ENCODE results near the gene BOK. TPM values are rescaled to one million over a fixed set of nuclear protein-coding genes. Genes with fewer than 3 reads are reported as not detected.

Gene BOK
- total and polyA plus RNA-seq, 2 of the 13 experiments (the other 11 are each of a cell fraction or from before 2014, with no cell fraction given): 35.5 to 39.2 TPM

DNA sequence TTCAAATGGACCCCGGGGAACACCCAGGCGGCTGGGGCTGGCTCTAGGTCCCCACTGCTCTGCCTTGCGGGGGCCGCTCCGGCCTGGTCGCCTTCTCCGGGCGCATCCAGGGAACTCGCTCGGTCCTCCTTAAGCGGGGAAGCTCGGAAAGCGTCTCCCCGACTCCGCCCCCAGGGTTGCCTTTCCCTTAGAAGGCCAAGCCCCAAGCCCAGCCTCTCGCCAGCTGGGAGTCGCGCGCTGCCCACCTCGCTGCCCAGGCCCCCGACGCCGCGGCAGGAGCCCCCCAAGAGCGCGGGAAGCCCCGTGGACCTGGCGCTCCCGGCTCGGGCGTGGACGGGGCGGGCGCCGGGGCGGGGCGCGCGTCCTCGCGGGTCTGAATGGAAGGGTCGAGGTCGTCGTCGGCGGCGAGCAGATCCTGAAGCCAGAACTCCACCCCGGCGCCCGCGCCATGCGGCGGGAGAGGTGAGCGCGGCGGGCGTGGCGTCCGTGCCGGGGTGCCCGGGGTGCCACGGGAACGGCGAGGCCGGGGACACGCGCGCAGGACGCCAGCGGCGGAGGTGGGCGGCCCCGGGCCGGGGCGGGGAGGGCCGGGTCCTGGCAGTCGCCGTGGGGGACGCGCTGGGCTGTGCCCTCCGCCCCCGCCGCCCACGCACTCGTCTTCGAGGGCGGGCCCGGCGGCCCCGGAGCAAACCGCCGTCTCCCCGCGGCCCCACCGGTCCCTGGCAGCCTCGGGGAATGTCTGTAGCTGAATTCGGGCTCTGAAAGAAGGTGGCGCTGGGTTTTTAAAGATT lies at the start of gene BOK (continued):
- TF ChIP-seq, protein P1, sequence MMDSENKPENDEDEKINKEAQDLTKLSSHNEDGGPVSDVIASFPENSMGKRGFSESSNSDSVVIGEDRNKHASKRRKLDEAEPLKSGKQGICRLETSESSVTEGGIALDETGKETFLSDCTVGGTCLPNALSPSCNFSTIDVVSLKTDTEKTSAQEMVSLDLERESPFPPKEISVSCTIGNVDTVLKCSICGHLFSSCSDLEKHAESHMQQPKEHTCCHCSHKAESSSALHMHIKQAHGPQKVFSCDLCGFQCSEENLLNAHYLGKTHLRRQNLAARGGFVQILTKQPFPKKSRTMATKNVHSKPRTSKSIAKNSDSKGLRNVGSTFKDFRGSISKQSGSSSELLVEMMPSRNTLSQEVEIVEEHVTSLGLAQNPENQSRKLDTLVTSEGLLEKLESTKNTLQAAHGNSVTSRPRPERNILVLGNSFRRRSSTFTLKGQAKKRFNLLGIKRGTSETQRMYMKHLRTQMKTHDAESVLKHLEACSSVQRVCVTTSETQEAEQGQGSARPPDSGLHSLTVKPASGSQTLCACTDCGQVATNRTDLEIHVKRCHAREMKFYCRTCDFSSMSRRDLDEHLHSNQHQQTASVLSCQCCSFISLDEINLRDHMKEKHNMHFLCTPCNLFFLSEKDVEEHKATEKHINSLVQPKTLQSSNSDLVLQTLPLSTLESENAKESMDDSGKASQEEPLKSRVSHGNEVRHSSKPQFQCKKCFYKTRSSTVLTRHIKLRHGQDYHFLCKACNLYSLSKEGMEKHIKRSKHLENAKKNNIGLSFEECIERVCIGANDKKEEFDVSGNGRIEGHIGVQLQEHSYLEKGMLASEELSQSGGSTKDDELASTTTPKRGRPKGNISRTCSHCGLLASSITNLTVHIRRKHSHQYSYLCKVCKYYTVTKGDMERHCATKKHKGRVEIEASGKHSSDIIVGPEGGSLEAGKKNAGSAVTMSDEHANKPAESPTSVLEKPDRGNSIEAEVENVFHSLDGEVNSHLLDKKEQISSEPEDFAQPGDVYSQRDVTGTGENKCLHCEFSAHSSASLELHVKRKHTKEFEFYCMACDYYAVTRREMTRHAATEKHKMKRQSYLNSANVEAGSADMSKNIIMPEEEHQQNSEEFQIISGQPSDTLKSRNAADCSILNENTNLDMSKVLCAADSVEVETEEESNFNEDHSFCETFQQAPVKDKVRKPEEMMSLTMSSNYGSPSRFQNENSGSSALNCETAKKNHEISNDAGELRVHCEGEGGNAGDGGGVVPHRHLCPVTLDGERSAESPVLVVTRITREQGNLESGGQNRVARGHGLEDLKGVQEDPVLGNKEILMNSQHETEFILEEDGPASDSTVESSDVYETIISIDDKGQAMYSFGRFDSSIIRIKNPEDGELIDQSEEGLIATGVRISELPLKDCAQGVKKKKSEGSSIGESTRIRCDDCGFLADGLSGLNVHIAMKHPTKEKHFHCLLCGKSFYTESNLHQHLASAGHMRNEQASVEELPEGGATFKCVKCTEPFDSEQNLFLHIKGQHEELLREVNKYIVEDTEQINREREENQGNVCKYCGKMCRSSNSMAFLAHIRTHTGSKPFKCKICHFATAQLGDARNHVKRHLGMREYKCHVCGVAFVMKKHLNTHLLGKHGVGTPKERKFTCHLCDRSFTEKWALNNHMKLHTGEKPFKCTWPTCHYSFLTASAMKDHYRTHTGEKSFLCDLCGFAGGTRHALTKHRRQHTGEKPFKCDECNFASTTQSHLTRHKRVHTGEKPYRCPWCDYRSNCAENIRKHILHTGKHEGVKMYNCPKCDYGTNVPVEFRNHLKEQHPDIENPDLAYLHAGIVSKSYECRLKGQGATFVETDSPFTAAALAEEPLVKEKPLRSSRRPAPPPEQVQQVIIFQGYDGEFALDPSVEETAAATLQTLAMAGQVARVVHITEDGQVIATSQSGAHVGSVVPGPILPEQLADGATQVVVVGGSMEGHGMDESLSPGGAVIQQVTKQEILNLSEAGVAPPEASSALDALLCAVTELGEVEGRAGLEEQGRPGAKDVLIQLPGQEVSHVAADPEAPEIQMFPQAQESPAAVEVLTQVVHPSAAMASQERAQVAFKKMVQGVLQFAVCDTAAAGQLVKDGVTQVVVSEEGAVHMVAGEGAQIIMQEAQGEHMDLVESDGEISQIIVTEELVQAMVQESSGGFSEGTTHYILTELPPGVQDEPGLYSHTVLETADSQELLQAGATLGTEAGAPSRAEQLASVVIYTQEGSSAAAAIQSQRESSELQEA (CRISPR knock-in tag; IDR thresholded peaks at IDR 0.05; ENCODE audit: not compliant biosample characterization): no peak
- TF ChIP-seq TEAD2 (CRISPR knock-in tag; IDR thresholded peaks at IDR 0.05) (no peak), ZNF891 (CRISPR knock-in tag; IDR thresholded peaks at IDR 0.05) (no peak), PHB2 (IDR thresholded peaks at IDR 0.05; ENCODE audit: partially characterized antibody) (no peak), ZNF549 (CRISPR knock-in tag; IDR thresholded peaks at IDR 0.05) (no peak), TOE1 (CRISPR knock-in tag; IDR thresholded peaks at IDR 0.05) (no peak; the same call in 1 of the 2 replicates), FOXP1 (IDR thresholded peaks at IDR 0.05) (no peak), FOXP1 (CRISPR knock-in tag; IDR thresholded peaks at IDR 0.05) (peak; percentile 19; the same call in 1 of the 2 replicates), HES4 (CRISPR knock-in tag; IDR thresholded peaks at IDR 0.05; ENCODE audit: borderline replicate concordance) (no peak; the same call in 1 of the 2 replicates), ZBTB20 (CRISPR knock-in tag; IDR thresholded peaks at IDR 0.05; ENCODE audit: borderline replicate concordance, low read depth) (no peak; the same call in 1 of the 2 replicates), RNF2 (conservative IDR thresholded peaks at IDR 0.05; ENCODE audit: low read depth) (no peak; the same call in 1 of the 2 replicates)
- TF ChIP-seq, protein P2, sequence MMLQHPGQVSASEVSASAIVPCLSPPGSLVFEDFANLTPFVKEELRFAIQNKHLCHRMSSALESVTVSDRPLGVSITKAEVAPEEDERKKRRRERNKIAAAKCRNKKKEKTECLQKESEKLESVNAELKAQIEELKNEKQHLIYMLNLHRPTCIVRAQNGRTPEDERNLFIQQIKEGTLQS (CRISPR knock-in tag; IDR thresholded peaks at IDR 0.05): no peak
- TF ChIP-seq, protein P3, sequence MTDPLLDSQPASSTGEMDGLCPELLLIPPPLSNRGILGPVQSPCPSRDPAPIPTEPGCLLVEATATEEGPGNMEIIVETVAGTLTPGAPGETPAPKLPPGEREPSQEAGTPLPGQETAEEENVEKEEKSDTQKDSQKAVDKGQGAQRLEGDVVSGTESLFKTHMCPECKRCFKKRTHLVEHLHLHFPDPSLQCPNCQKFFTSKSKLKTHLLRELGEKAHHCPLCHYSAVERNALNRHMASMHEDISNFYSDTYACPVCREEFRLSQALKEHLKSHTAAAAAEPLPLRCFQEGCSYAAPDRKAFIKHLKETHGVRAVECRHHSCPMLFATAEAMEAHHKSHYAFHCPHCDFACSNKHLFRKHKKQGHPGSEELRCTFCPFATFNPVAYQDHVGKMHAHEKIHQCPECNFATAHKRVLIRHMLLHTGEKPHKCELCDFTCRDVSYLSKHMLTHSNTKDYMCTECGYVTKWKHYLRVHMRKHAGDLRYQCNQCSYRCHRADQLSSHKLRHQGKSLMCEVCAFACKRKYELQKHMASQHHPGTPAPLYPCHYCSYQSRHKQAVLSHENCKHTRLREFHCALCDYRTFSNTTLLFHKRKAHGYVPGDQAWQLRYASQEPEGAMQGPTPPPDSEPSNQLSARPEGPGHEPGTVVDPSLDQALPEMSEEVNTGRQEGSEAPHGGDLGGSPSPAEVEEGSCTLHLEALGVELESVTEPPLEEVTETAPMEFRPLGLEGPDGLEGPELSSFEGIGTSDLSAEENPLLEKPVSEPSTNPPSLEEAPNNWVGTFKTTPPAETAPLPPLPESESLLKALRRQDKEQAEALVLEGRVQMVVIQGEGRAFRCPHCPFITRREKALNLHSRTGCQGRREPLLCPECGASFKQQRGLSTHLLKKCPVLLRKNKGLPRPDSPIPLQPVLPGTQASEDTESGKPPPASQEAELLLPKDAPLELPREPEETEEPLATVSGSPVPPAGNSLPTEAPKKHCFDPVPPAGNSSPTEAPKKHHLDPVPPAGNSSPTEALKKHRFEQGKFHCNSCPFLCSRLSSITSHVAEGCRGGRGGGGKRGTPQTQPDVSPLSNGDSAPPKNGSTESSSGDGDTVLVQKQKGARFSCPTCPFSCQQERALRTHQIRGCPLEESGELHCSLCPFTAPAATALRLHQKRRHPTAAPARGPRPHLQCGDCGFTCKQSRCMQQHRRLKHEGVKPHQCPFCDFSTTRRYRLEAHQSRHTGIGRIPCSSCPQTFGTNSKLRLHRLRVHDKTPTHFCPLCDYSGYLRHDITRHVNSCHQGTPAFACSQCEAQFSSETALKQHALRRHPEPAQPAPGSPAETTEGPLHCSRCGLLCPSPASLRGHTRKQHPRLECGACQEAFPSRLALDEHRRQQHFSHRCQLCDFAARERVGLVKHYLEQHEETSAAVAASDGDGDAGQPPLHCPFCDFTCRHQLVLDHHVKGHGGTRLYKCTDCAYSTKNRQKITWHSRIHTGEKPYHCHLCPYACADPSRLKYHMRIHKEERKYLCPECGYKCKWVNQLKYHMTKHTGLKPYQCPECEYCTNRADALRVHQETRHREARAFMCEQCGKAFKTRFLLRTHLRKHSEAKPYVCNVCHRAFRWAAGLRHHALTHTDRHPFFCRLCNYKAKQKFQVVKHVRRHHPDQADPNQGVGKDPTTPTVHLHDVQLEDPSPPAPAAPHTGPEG (CRISPR knock-in tag; IDR thresholded peaks at IDR 0.05): no peak
